SK-N-SH (cell line): ENCODE data around the gene PDILT. TPM values are rescaled to one million over a fixed set of nuclear protein-coding genes. Genes with fewer than 3 reads are reported as not detected.

ENCODE experiments used
- CTCF ChIA-PET: fragments of 300-600, 350-600 bp; formaldehyde crosslinking; extraction: SDS; loops from one replicate; lab custom pipeline; 2021; lab: Yijun Ruan, JAX
- POLR2A ChIA-PET: fragments of 350-600 bp; sonication (Branson Sonifier 250); formaldehyde crosslinking; extraction: SDS; loops from one replicate; lab custom pipeline; 2020; ENCODE audit warnings: antibody characterized with exemption, inconsistent platforms; lab: Yijun Ruan, JAX
- DNase-seq: peaks from one replicate; pipeline ENCODE4 v3.0.0; 2012
- H2AFZ ChIP-seq: fragments of 200-600 bp; sonication (generic); 2 replicates; pipeline ENCODE4 v1.8.1; 2016; ENCODE audit warnings: antibody characterized with exemption, mild to moderate bottlenecking, low read depth
- H3F3A ChIP-seq: fragments of 200-600 bp; sonication (generic); replicated peaks from 2 replicates; pipeline ENCODE3; 2016; ENCODE audit warnings: antibody characterized with exemption, mild to moderate bottlenecking; ENCODE audit not compliant: insufficient read depth
- H3K27ac ChIP-seq, 2 experiments: fragments of 200-500 bp in 1 of 2; fragments of 200-600 bp in 1 of 2; sonication (Bioruptor generic) in 1 of 2; sonication (generic), shearing (Covaris generic) in 1 of 2; 2 replicates each; pipeline versions ENCODE4 v1.5.1 to v1.6.1; 2014 to 2016; ENCODE audit warnings: low read depth in 2 of 2, inconsistent platforms in 1 of 2, low read length in 1 of 2, mild to moderate bottlenecking in 1 of 2, mixed read lengths in 1 of 2
- H3K27me3 ChIP-seq: fragments of 200-600 bp; sonication (generic), shearing (Covaris generic); 2 replicates; pipeline ENCODE4 v1.6.1; 2016; ENCODE audit warnings: mixed run types; ENCODE audit not compliant: insufficient read depth
- H3K36me3 ChIP-seq, 2 experiments: fragments of 200-500 bp in 1 of 2; fragments of 200-600 bp in 1 of 2; sonication (Bioruptor generic) in 1 of 2; sonication (generic) in 1 of 2; replicated peaks in 1 of 2; 2 replicates each; pipeline versions ENCODE3 to v1.5.1; 2014 to 2016; ENCODE audit warnings: low read length in 1 of 2, mild to moderate bottlenecking in 1 of 2; ENCODE audit not compliant: insufficient read depth in 2 of 2, control insufficient read depth in 1 of 2
- H3K4me1 ChIP-seq, 2 experiments: fragments of 200-500 bp in 1 of 2; fragments of 200-600 bp in 1 of 2; sonication (Bioruptor generic) in 1 of 2; sonication (generic), shearing (Covaris generic) in 1 of 2; 2 replicates each; pipeline versions ENCODE4 v1.5.1 to v1.6.1; 2014 to 2016; ENCODE audit warnings: low read depth in 1 of 2, low read length in 1 of 2, mixed run types in 1 of 2; ENCODE audit not compliant: insufficient read depth in 2 of 2, control insufficient read depth in 1 of 2
- H3K4me2 ChIP-seq: fragments of 200-600 bp; sonication (generic), shearing (Covaris generic); 2 replicates; pipeline ENCODE4 v1.6.1; 2017; ENCODE audit warnings: mixed run types
- H3K4me3 ChIP-seq, 2 experiments: fragments of 200-500 bp in 1 of 2; fragments of 200-600 bp in 1 of 2; sonication (Bioruptor generic) in 1 of 2; sonication (generic), shearing (Covaris generic) in 1 of 2; 2 replicates each; pipeline versions ENCODE4 v1.5.1 to v1.8.1; 2014 to 2016; ENCODE audit warnings: low read depth in 2 of 2, inconsistent platforms in 1 of 2, low read length in 1 of 2, mild to moderate bottlenecking in 1 of 2, mixed read lengths in 1 of 2, moderate library complexity in 1 of 2
- H3K79me2 ChIP-seq: fragments of 200-600 bp; sonication (generic); 2 replicates; pipeline ENCODE4 v1.8.1; 2017; ENCODE audit warnings: mild to moderate bottlenecking; ENCODE audit not compliant: insufficient read depth
- H3K9ac ChIP-seq: fragments of 200-600 bp; sonication (generic); 2 replicates; pipeline ENCODE4 v1.6.1; 2017; ENCODE audit warnings: mixed run types
- H3K9me2 ChIP-seq: fragments of 200-600 bp; sonication (generic); 2 replicates; pipeline ENCODE4 v1.6.1; 2017; ENCODE audit warnings: mixed run types
- H3K9me3 ChIP-seq: fragments of 200-600 bp; sonication (generic); 2 replicates; pipeline ENCODE4 v1.6.1; 2017; ENCODE audit warnings: mixed run types, mild to moderate bottlenecking, moderate library complexity
- H4K20me1 ChIP-seq: fragments of 200-600 bp; sonication (generic); 2 replicates; pipeline ENCODE4 v1.6.1; 2017; ENCODE audit warnings: mild to moderate bottlenecking, mixed run types; ENCODE audit not compliant: insufficient read depth
- CTCF ChIP-seq: fragments of 200-600 bp; sonication (generic); IDR thresholded peaks from 2 replicates; pipeline ENCODE4 v1.6.1; 2017; ENCODE audit warnings: antibody characterized with exemption, mild to moderate bottlenecking, moderate library complexity
- FOSL2 ChIP-seq: IDR thresholded peaks from 2 replicates; pipeline ENCODE4 v1.4.0; 2012; ENCODE audit warnings: low read depth, mild to moderate bottlenecking, moderate library complexity, borderline replicate concordance
- GATA2 ChIP-seq: sonication (generic); formaldehyde crosslinking; IDR thresholded peaks from 2 replicates; pipeline ENCODE4 v1.5.0; 2020; ENCODE audit warnings: mild to moderate bottlenecking, missing genetic modification reagents
- MAX ChIP-seq: IDR thresholded peaks from 2 replicates; pipeline ENCODE4 v1.4.0; 2012; ENCODE audit warnings: low read depth
- PBX3 ChIP-seq: IDR thresholded peaks from 2 replicates; pipeline ENCODE4; 2012
- POLR2AphosphoS5 ChIP-seq: IDR thresholded peaks from 2 replicates; pipeline ENCODE4 v1.6.1; 2012; ENCODE audit warnings: low read depth, low read length
- RAD21 ChIP-seq: IDR thresholded peaks from 2 replicates; pipeline ENCODE4 v1.6.1; 2012; ENCODE audit warnings: mild to moderate bottlenecking, low read length
- RCOR1 ChIP-seq: fragments of 150-350 bp; IDR thresholded peaks from 2 replicates; pipeline ENCODE4 v1.6.1; 2017; ENCODE audit warnings: antibody characterized with exemption, low read length
- RFX5 ChIP-seq: IDR thresholded peaks from 2 replicates; pipeline ENCODE4 v1.6.1; 2012; ENCODE audit warnings: mild to moderate bottlenecking, improper control_type of control experiment, low read length
- SMC3 ChIP-seq: IDR thresholded peaks from 2 replicates; pipeline ENCODE4 v1.6.1; 2012; ENCODE audit warnings: low read depth, low read length, improper control_type of control experiment
- TCF12 ChIP-seq: IDR thresholded peaks from 2 replicates; pipeline ENCODE4 v1.4.0; 2012
- TEAD4 ChIP-seq: IDR thresholded peaks from 2 replicates; pipeline ENCODE4 v1.4.0; 2012; ENCODE audit warnings: mild to moderate bottlenecking, borderline replicate concordance; ENCODE audit not compliant: insufficient read depth
- USF1 ChIP-seq: IDR thresholded peaks from 2 replicates; pipeline ENCODE4 v1.4.0; 2012; ENCODE audit warnings: low read depth, borderline replicate concordance
- USF2 ChIP-seq: fragments of 150-350 bp; IDR thresholded peaks from 2 replicates; pipeline ENCODE4 v1.6.1; 2017; ENCODE audit warnings: antibody characterized with exemption, low read length, low read depth, borderline replicate concordance
- ZBTB33 ChIP-seq: IDR thresholded peaks from 2 replicates; pipeline ENCODE4 v1.4.0; 2012; ENCODE audit warnings: low read depth, borderline replicate concordance
- WGBS: methylation state at CpG from one replicate; pipeline ENCODE4 v1.1.6; 2017; ENCODE audit warnings: low lambda C conversion rate; 5-methylcytosine and 5-hydroxymethylcytosine counted together
- polyA plus RNA-seq, 3 experiments: library from polyadenylated mRNA; depleted of rRNA; stranded (reverse); fragments of >200 nt; gene quantifications; 2 replicates each; pipeline ENCODE4 v1.2.3, GENCODE V29; 2012

The PDILT gene
- polyA plus RNA-seq, 1 of the 3 experiments (the other 2 are of a cell fraction) = not detected

- H3K9ac ChIP-seq = no peak overlapping the region
- H3K79me2 ChIP-seq = no peaks in the 10 kb centered on the region
- H3K27ac ChIP-seq = no peak overlapping the region
- H3K4me3 ChIP-seq = no peak overlapping the region
- no peaks in the 10 kb centered on the region for H3K36me3 ChIP-seq
- no peak overlapping the region for H2AFZ ChIP-seq
- H3K9me2 ChIP-seq = no peaks in the 10 kb centered on the region
- no peaks in the 10 kb centered on the region for H4K20me1 ChIP-seq
- H3F3A ChIP-seq = no peaks in the 10 kb centered on the region
- CTCF ChIA-PET = interaction anchor here (1.0 to 1.9 kb wide), 3 partner anchors 10 to 44 kb away, joined by 3 to 5 read pairs (median 4); no protein-coding TSS in a partner anchor
- POLR2A ChIA-PET = no interaction called here
- no peak overlapping the region for H3K4me2 ChIP-seq
- no peaks in the 10 kb centered on the region for H3K27me3 ChIP-seq
- H3K4me1 ChIP-seq = no peaks in the 10 kb centered on the region
- WGBS = 10% methylated on average over 3 of the region's 3 CpGs
- TF ChIP-seq ZBTB33 (no peak), PBX3 (no peak), TEAD4 (no peak), POLR2AphosphoS5 (no peak), RCOR1 (no peak), RAD21 (no peak), USF2 (no peak), GATA2 (no peak), USF1 (no peak), FOSL2 (no peak), RFX5 (no peak), SMC3 (no peak), CTCF (no peak), MAX (no peak), TCF12 (no peak)
- DNase-seq = no peak
- H3K9me3 ChIP-seq = no peaks in the 10 kb centered on the region
Measured at GRCh38 chr16:20318437-20318836, 86.1 kb downstream of the PDILT start.
